ENCODE results near the gene SLC24A3. TPM values are rescaled to one million over a fixed set of nuclear protein-coding genes. Genes with fewer than 3 reads are reported as not detected.

Gene SLC24A3
- total RNA-seq, 1 donor from 2014 or later = 0.79 TPM

- no peak for FAIRE-seq
- no peak overlapping the region for H3K4me3 ChIP-seq (ENCODE audit: insufficient read depth, low read depth, low read length)
- H3K4me2 ChIP-seq (ENCODE audit: low read length) = no peak overlapping the region
- no peak overlapping the region for H2AFZ ChIP-seq (ENCODE audit: low read depth, low read length)
- H3K36me3 ChIP-seq (ENCODE audit: insufficient read depth, low read length) = no peaks in the 10 kb centered on the region
- no peak for TF ChIP-seq EZH2 (IDR thresholded peaks at IDR 0.05; ENCODE audit: insufficient read depth, low read length)
- TF ChIP-seq CTCF (IDR thresholded peaks at IDR 0.05; ENCODE audit: insufficient read depth, low read depth, low read length) = no peak
- H4K20me1 ChIP-seq (ENCODE audit: insufficient read depth, low read length) = no peaks in the 10 kb centered on the region
- H3K27me3 Mint-ChIP-seq (ENCODE audit: low read depth, unreplicated experiment) = peaks cover 8% of the 10 kb centered on the region
- H3K9ac ChIP-seq (ENCODE audit: low read length) = no peak overlapping the region
- H3K27me3 ChIP-seq (ENCODE audit: insufficient read depth, low read length) = no peaks in the 10 kb centered on the region
- no peaks in the 10 kb centered on the region for H3K79me2 ChIP-seq (ENCODE audit: insufficient read depth, low read length)
- H3K4me1 Mint-ChIP-seq (ENCODE audit: low read depth, unreplicated experiment) = no peaks in the 10 kb centered on the region
- no peaks in the 10 kb centered on the region for H3K4me1 ChIP-seq (ENCODE audit: insufficient read depth, low read length)
- H3K27ac Mint-ChIP-seq (ENCODE audit: unreplicated experiment) = no peak overlapping the region
- no peak overlapping the region for H3K4me3 Mint-ChIP-seq (ENCODE audit: unreplicated experiment)
- H3K27ac ChIP-seq (ENCODE audit: low read depth, low read length) = no peak overlapping the region
- H3K36me3 Mint-ChIP-seq (ENCODE audit: low read depth, unreplicated experiment) = no peaks in the 10 kb centered on the region
- no peaks in the 10 kb centered on the region for H3K9me3 Mint-ChIP-seq (ENCODE audit: unreplicated experiment)
- no peaks in the 10 kb centered on the region for H3K9me3 ChIP-seq (ENCODE audit: insufficient read depth, low read depth, low read length)
- DNase-seq (ENCODE audit: low read depth) = no peak
Observed at GRCh38 chr20:19363476-19363875, 151.0 kb downstream of the SLC24A3 start.

DNA sequence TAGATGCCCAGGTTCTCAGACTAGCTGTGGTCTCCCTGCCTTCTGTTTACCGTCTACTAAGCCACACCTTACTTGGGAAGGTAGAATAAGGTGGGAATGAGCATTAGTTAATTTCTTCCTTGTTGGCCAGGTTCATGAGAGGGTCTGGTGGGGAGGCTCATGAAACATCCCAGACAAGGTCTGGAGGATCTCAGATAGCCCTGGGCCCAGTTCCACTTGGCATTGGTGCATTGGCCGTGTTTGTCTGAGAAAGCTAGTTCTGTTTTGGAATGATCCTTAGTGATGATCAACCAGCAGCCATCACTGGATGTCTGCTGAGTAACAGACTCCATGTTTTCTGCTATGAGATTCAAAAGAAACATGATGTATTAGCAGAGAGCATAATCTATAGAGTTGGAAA lies 155.1 kb downstream of the SLC24A3 start:
- FAIRE-seq (no peak), DNase-seq (ENCODE audit: low read depth) (no peak)
- no peaks in the 10 kb centered on the region for H3K27me3 ChIP-seq (ENCODE audit: insufficient read depth, low read length)
- no peaks in the 10 kb centered on the region for H3K9me3 ChIP-seq (ENCODE audit: insufficient read depth, low read depth, low read length)
- no peak for TF ChIP-seq CTCF (IDR thresholded peaks at IDR 0.05; ENCODE audit: insufficient read depth, low read depth, low read length)
- TF ChIP-seq EZH2 (IDR thresholded peaks at IDR 0.05; ENCODE audit: insufficient read depth, low read length) = no peak
- H4K20me1 ChIP-seq (ENCODE audit: insufficient read depth, low read length) = no peaks in the 10 kb centered on the region
- H2AFZ ChIP-seq (ENCODE audit: low read depth, low read length) = no peak overlapping the region
- no peak overlapping the region for H3K27ac ChIP-seq (ENCODE audit: low read depth, low read length)
- Mint-ChIP-seq H3K9me3 (ENCODE audit: unreplicated experiment) (no peaks in the 10 kb centered on the region), H3K4me3 (ENCODE audit: unreplicated experiment) (no peak overlapping the region), H3K36me3 (ENCODE audit: low read depth, unreplicated experiment) (no peaks in the 10 kb centered on the region), H3K4me1 (ENCODE audit: low read depth, unreplicated experiment) (no peaks in the 10 kb centered on the region), H3K27ac (ENCODE audit: unreplicated experiment) (no peak overlapping the region), H3K27me3 (ENCODE audit: low read depth, unreplicated experiment) (peaks cover 9% of the 10 kb centered on the region)
- no peaks in the 10 kb centered on the region for H3K36me3 ChIP-seq (ENCODE audit: insufficient read depth, low read length)
- H3K4me1 ChIP-seq (ENCODE audit: insufficient read depth, low read length) = no peaks in the 10 kb centered on the region
- H3K79me2 ChIP-seq (ENCODE audit: insufficient read depth, low read length) = no peaks in the 10 kb centered on the region
- no peak overlapping the region for H3K9ac ChIP-seq (ENCODE audit: low read length)
- no peak overlapping the region for H3K4me3 ChIP-seq (ENCODE audit: insufficient read depth, low read depth, low read length)
- no peak overlapping the region for H3K4me2 ChIP-seq (ENCODE audit: low read length)

- Mint-ChIP-seq H3K4me1 (ENCODE audit: low read depth, unreplicated experiment) (no peaks in the 10 kb centered on the region), H3K4me3 (ENCODE audit: unreplicated experiment) (no peak overlapping the region), H3K27ac (ENCODE audit: unreplicated experiment) (no peak overlapping the region), H3K9me3 (ENCODE audit: unreplicated experiment) (no peaks in the 10 kb centered on the region), H3K36me3 (ENCODE audit: low read depth, unreplicated experiment) (no peaks in the 10 kb centered on the region), H3K27me3 (ENCODE audit: low read depth, unreplicated experiment) (peaks cover 9% of the 10 kb centered on the region)
- TF ChIP-seq EZH2 (IDR thresholded peaks at IDR 0.05; ENCODE audit: insufficient read depth, low read length) = no peak
- no peak for TF ChIP-seq CTCF (IDR thresholded peaks at IDR 0.05; ENCODE audit: insufficient read depth, low read depth, low read length)
- Histone ChIP-seq H4K20me1 (ENCODE audit: insufficient read depth, low read length) (no peaks in the 10 kb centered on the region), H3K36me3 (ENCODE audit: insufficient read depth, low read length) (no peaks in the 10 kb centered on the region), H3K79me2 (ENCODE audit: insufficient read depth, low read length) (no peaks in the 10 kb centered on the region), H2AFZ (ENCODE audit: low read depth, low read length) (no peak overlapping the region), H3K9ac (ENCODE audit: low read length) (no peak overlapping the region), H3K4me1 (ENCODE audit: insufficient read depth, low read length) (no peaks in the 10 kb centered on the region), H3K4me3 (ENCODE audit: insufficient read depth, low read depth, low read length) (no peak overlapping the region), H3K4me2 (ENCODE audit: low read length) (no peak overlapping the region), H3K9me3 (ENCODE audit: insufficient read depth, low read depth, low read length) (no peaks in the 10 kb centered on the region), H3K27ac (ENCODE audit: low read depth, low read length) (no peak overlapping the region), H3K27me3 (ENCODE audit: insufficient read depth, low read length) (no peaks in the 10 kb centered on the region)
- DNase-seq (ENCODE audit: low read depth) (no peak), FAIRE-seq (no peak)
Observed at GRCh38 chr20:19368351-19368750, 155.9 kb downstream of the SLC24A3 start.

Data from astrocyte (in vitro differentiated cells and primary cell).